ENCODE results near the gene PYHIN1.

- TF ChIP-seq CTCF (conservative IDR thresholded peaks at IDR 0.05; ENCODE audit: low read length) (no peak), EZH2phosphoT487 (IDR thresholded peaks at IDR 0.05; ENCODE audit: borderline replicate concordance) (no peak)
Observed at GRCh38 chr1:158942490-158942889, 11.1 kb downstream of the PYHIN1 start.

All from Loucy (cell line).